Neural progenitor cell (in vitro differentiated cells): ENCODE measurements around the gene NCOA1. TPM values are rescaled to one million over a fixed set of nuclear protein-coding genes. Genes with fewer than 3 reads are reported as not detected.

Experiments
- DNase-seq: peaks from one replicate; pipeline ENCODE4 v3.0.0-alpha.2; 2016; ENCODE audit warnings: low spot score
- H2AFZ ChIP-seq: fragments of 200-600 bp; sonication (generic); replicated peaks from 2 replicates; pipeline ENCODE4 v1.6.1; 2016; ENCODE audit warnings: antibody characterized with exemption
- H3F3A ChIP-seq: fragments of 200-600 bp; sonication (generic); 2 replicates; pipeline ENCODE4 v1.6.1; 2016; ENCODE audit warnings: antibody characterized with exemption, low read depth
- H3K27ac ChIP-seq: fragments of 200-600 bp; sonication (generic); 2 replicates; pipeline ENCODE4 v1.5.1; 2016; ENCODE audit warnings: mild to moderate bottlenecking
- H3K27me3 ChIP-seq: fragments of 200-600 bp; sonication (generic); 2 replicates; pipeline ENCODE4 v1.6.1; 2016; ENCODE audit warnings: mild to moderate bottlenecking, moderate library complexity
- H3K36me3 ChIP-seq: fragments of 200-600 bp; sonication (generic); 2 replicates; pipeline ENCODE4 v1.5.1; 2016
- H3K4me1 ChIP-seq: fragments of 200-600 bp; sonication (generic); 2 replicates; pipeline ENCODE4 v1.6.1; 2016; ENCODE audit warnings: mixed run types
- H3K4me2 ChIP-seq: fragments of 200-600 bp; sonication (generic); 2 replicates; pipeline ENCODE4 v1.6.1; 2016
- H3K4me3 ChIP-seq: fragments of 200-600 bp; sonication (generic); 2 replicates; pipeline ENCODE4 v1.5.1; 2016
- H3K79me2 ChIP-seq: fragments of 200-600 bp; sonication (generic); 2 replicates; pipeline ENCODE4 v1.6.1; 2016; ENCODE audit warnings: low read depth
- H3K9ac ChIP-seq: fragments of 200-600 bp; sonication (generic); 2 replicates; pipeline ENCODE4 v1.6.1; 2016
- H3K9me3 ChIP-seq: fragments of 200-600 bp; sonication (generic); 2 replicates; pipeline ENCODE4 v1.5.1; 2016; ENCODE audit warnings: low read depth
- H4K20me1 ChIP-seq: fragments of 200-600 bp; sonication (generic); 2 replicates; pipeline ENCODE4 v1.6.1; 2016; ENCODE audit warnings: low read depth
- H3K27ac Mint-ChIP-seq: 3 replicates; pipeline ENCODE4 v1.8.0; 2021; ENCODE audit warnings: mixed read lengths
- H3K27me3 Mint-ChIP-seq: 2 replicates; pipeline ENCODE4 v1.8.0; 2022; ENCODE audit warnings: low read depth, mild to moderate bottlenecking, inconsistent platforms, moderate library complexity, mixed read lengths; ENCODE audit not compliant: insufficient read depth
- H3K36me3 Mint-ChIP-seq: 3 replicates; pipeline ENCODE4 v1.8.0; 2021; ENCODE audit warnings: mixed read lengths
- H3K4me1 Mint-ChIP-seq: 3 replicates; pipeline ENCODE4 v1.8.0; 2021; ENCODE audit warnings: mixed read lengths
- H3K4me3 Mint-ChIP-seq: 3 replicates; pipeline ENCODE4 v1.8.0; 2021; ENCODE audit warnings: mild to moderate bottlenecking, moderate library complexity, mixed read lengths
- H3K9me3 Mint-ChIP-seq: 3 replicates; pipeline ENCODE4 v1.8.0; 2020; ENCODE audit warnings: mixed read lengths
- EZH2 ChIP-seq: fragments of 200-600 bp; sonication (generic); IDR thresholded peaks from 2 replicates; pipeline ENCODE4 v1.6.1; 2017; ENCODE audit warnings: antibody characterized with exemption, mild to moderate bottlenecking, moderate library complexity
- EZH2phosphoT487 ChIP-seq: fragments of 200-600 bp; sonication (generic); IDR thresholded peaks from 2 replicates; pipeline ENCODE4 v1.6.1; 2017; ENCODE audit warnings: antibody characterized with exemption
- total RNA-seq: library from RNA; depleted of rRNA; stranded (reverse); fragments of >200 nt; gene quantifications from 2 replicates; pipeline ENCODE4 v1.2.3, GENCODE V29; 2015; ENCODE audit warnings: low replicate concordance
- TF ChIP-seq, protein P1 (sequence below): fragments of 200-600 bp; sonication (generic); IDR thresholded peaks from 2 replicates; pipeline ENCODE4 v1.5.1; 2017; ENCODE audit warnings: antibody characterized with exemption, mild to moderate bottlenecking

Gene NCOA1
- total RNA-seq, 1 donor from 2014 or later: 29.3 TPM

DNA sequence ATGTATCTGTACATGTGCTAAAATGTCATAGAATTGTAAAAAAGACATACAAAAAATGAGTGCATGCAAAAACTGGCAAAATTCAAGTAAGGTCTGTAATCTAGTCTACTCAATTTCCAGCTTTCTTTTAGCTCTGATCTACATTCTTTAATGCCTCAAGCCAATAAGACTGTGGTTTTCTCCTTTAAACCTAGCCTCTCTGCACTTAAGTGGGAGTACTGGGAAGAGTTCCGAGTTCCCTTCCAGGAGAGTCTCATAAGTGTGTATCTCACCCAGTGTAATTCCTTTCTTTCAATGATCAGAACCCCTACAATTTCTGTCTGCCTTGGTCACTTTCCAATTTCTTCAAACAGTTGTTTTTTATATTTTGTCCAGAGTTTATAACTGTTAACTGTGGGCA lies 152.0 kb downstream of the NCOA1 start:
- no peaks in the 10 kb centered on the region for H3K36me3 ChIP-seq
- H3K27ac Mint-ChIP-seq: no peak overlapping the region

DNA sequence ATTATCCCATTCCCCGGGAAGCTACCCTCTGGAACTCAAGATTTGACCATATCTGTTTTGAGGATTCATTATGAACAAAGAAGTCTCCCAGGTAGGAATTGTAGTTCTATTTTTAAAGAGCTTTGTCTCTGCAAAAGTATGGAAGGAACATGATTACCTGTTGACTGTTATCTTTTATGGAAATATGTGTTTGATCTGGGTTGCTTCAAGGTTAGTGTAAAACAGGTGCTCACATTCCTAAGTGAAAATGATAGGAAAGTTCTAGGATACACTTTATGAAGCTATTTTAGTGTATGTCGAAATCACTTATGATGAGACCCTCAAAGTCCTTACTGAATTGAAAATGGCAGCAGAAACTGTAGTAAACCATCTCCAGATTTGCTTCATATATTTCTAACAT lies 153.0 kb downstream of the NCOA1 start:
- Histone ChIP-seq H2AFZ (no peak overlapping the region), H3K4me3 (no peak overlapping the region), H3K9me3 (no peaks in the 10 kb centered on the region), H3K4me1 (no peaks in the 10 kb centered on the region), H3K9ac (no peak overlapping the region), H3F3A (no peaks in the 10 kb centered on the region), H3K27me3 (no peaks in the 10 kb centered on the region), H3K36me3 (no peaks in the 10 kb centered on the region), H4K20me1 (no peaks in the 10 kb centered on the region), H3K4me2 (no peak overlapping the region), H3K79me2 (no peaks in the 10 kb centered on the region), H3K27ac (no peak overlapping the region)
- DNase-seq: no peak
- Mint-ChIP-seq H3K36me3 (no peaks in the 10 kb centered on the region), H3K4me1 (no peaks in the 10 kb centered on the region), H3K27me3 (no peaks in the 10 kb centered on the region), H3K4me3 (no peak overlapping the region), H3K9me3 (no peaks in the 10 kb centered on the region), H3K27ac (no peak overlapping the region)
- TF ChIP-seq, protein P1, sequence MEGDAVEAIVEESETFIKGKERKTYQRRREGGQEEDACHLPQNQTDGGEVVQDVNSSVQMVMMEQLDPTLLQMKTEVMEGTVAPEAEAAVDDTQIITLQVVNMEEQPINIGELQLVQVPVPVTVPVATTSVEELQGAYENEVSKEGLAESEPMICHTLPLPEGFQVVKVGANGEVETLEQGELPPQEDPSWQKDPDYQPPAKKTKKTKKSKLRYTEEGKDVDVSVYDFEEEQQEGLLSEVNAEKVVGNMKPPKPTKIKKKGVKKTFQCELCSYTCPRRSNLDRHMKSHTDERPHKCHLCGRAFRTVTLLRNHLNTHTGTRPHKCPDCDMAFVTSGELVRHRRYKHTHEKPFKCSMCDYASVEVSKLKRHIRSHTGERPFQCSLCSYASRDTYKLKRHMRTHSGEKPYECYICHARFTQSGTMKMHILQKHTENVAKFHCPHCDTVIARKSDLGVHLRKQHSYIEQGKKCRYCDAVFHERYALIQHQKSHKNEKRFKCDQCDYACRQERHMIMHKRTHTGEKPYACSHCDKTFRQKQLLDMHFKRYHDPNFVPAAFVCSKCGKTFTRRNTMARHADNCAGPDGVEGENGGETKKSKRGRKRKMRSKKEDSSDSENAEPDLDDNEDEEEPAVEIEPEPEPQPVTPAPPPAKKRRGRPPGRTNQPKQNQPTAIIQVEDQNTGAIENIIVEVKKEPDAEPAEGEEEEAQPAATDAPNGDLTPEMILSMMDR: no peak
- no peak for TF ChIP-seq EZH2
- TF ChIP-seq EZH2phosphoT487: no peak

More for the DNA sequence above, 152.0 kb downstream of the NCOA1 start:
- peaks cover 2% of the 10 kb centered on the region for H3K9me3 Mint-ChIP-seq
- TF ChIP-seq, protein P1: no peak
- TF ChIP-seq EZH2phosphoT487 (no peak), EZH2 (no peak)
- Histone ChIP-seq H3K27ac (no peak overlapping the region), H3K4me1 (no peaks in the 10 kb centered on the region), H3K4me2 (no peak overlapping the region), H3K9me3 (peaks cover 4% of the 10 kb centered on the region), H3K79me2 (no peaks in the 10 kb centered on the region), H3K9ac (no peak overlapping the region), H3F3A (no peaks in the 10 kb centered on the region), H3K4me3 (no peak overlapping the region), H4K20me1 (no peaks in the 10 kb centered on the region), H2AFZ (no peak overlapping the region), H3K27me3 (no peaks in the 10 kb centered on the region)
- no peak overlapping the region for H3K4me3 Mint-ChIP-seq
- H3K36me3 Mint-ChIP-seq: peaks cover 3% of the 10 kb centered on the region
- DNase-seq: no peak
- H3K4me1 Mint-ChIP-seq: no peaks in the 10 kb centered on the region
- H3K27me3 Mint-ChIP-seq: no peaks in the 10 kb centered on the region

DNA sequence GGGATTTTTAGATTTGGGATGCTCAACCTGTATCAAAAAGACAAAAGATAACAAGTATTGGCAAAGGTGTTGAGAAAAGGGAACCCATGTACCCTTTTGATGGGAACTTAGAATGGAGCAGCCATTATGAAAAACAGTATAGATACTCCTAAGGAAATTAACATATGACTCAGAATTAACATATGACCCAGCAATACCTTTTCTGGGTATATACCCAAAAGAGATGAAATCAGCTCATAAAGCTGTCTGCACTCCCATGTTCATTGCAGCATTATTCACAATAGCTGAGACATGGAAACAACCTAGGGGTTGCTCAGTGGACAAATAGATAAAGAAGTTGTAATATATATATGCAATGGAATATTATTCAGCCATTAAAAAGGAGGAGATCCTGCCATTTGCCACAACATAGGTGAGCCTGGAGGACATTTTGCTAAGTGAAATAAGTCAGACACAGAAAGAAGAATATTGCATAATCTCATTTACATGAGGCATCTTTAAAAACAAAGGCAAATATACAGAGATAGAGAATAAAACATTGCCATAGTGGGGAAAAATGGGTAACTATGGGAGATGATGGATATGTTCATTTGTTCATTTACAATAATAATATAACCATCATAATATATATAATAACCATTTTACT lies 160.1 kb downstream of the NCOA1 start:
- Histone ChIP-seq H3K4me2 (no peak overlapping the region), H3F3A (no peaks in the 10 kb centered on the region), H3K36me3 (no peaks in the 10 kb centered on the region), H3K79me2 (no peaks in the 10 kb centered on the region), H4K20me1 (no peaks in the 10 kb centered on the region), H3K4me3 (no peak overlapping the region), H3K9ac (no peak overlapping the region), H3K27me3 (no peaks in the 10 kb centered on the region), H3K9me3 (no peaks in the 10 kb centered on the region), H2AFZ (no peak overlapping the region), H3K4me1 (peaks cover 12% of the 10 kb centered on the region), H3K27ac (no peak overlapping the region)
- no peaks in the 10 kb centered on the region for H3K4me1 Mint-ChIP-seq
- TF ChIP-seq EZH2phosphoT487 (no peak), EZH2 (no peak)
- TF ChIP-seq, protein P1: no peak
- H3K27ac Mint-ChIP-seq: no peak overlapping the region
- DNase-seq: no peak
- H3K36me3 Mint-ChIP-seq: no peaks in the 10 kb centered on the region
- no peaks in the 10 kb centered on the region for H3K9me3 Mint-ChIP-seq
- no peaks in the 10 kb centered on the region for H3K27me3 Mint-ChIP-seq
- H3K4me3 Mint-ChIP-seq: no peak overlapping the region
